ENCODE measurements around the gene BLMH.

DNA sequence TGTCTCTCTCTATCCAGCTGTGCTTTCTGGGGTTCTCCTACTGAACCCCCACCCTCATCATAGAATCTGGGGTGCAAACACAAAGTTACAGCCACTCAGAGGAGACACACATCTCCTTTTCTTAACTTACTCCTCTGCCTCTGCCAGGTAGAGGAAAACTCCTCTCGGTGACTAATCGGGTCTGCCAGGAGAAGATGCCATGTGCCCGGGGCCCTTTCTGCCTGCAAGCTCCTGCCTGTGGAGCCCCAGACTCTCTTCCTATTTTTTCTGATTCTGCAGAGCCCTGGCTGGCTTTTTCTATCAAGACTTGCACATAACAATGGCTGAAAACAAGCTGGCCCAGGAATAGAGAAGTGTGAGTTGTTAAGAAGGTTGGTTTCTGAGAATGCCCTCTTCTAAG is 66.6 kb downstream of the BLMH start:
- TF ChIP-seq EZH2 (IDR thresholded peaks at IDR 0.05) (no peak), POLR2AphosphoS5 (IDR thresholded peaks at IDR 0.05; ENCODE audit: borderline replicate concordance, low read depth, low read length) (no peak)

Measured in SK-N-MC (cell line).